GM12878 (cell line): ENCODE measurements around the gene ALOXE3. TPM values are rescaled to one million over a fixed set of nuclear protein-coding genes. Genes with fewer than 3 reads are reported as not detected.

Experiments
- BCLAF1 ChIP-seq: fragments of 450-650 bp; IDR thresholded peaks from 2 replicates; pipeline ENCODE4 v1.6.1; 2017; ENCODE audit warnings: antibody characterized with exemption, mild to moderate bottlenecking, moderate library complexity
- GABPA ChIP-seq: IDR thresholded peaks from 2 replicates; pipeline ENCODE4 v1.6.1; 2014; ENCODE audit warnings: antibody characterized with exemption, low read depth, mild to moderate bottlenecking, inconsistent platforms
- SKIL ChIP-seq: fragments of 450-650 bp; IDR thresholded peaks from 2 replicates; pipeline ENCODE4 v1.6.1; 2017; ENCODE audit warnings: mild to moderate bottlenecking, low read depth, inconsistent platforms; ENCODE audit not compliant: poor library complexity, severe bottlenecking
- SMC3 ChIP-seq: IDR thresholded peaks from 2 replicates; pipeline ENCODE4 v1.6.1; 2011; ENCODE audit warnings: low read length, improper control_type of control experiment, borderline replicate concordance
- ZBTB11 ChIP-seq: fragments of 450-650 bp; formaldehyde crosslinking; IDR thresholded peaks from 2 replicates; pipeline ENCODE4 v1.5.0; 2022; ENCODE audit warnings: mild to moderate bottlenecking, missing genetic modification characterization
- polyA plus RNA-seq, 11 experiments: library from polyadenylated mRNA; depleted of rRNA in 4 of 11; unstranded in 6 of 11; stranded (reverse) in 5 of 11; fragments of >200 nt; fragmentation: Nextera tagmentation in 4 of 11; fragmentation: Illumina TruSeq in 1 of 11; extraction: Ambion mirVana in 4 of 11; extraction: Trizol in 1 of 11; gene quantifications; 1 replicate in 1 of 11; 2 replicates in 10 of 11; pipeline versions ENCODE4 v1.2.1 to v1.2.3, GENCODE V29; 2011 to 2016; ENCODE audit warnings: inconsistent platforms in 2 of 11, missing spikeins in 2 of 11, low read depth in 1 of 11
- total RNA-seq, 4 experiments: library from RNA; depleted of rRNA in 3 of 4; stranded (reverse); fragments of >200 nt in 3 of 4; fragmentation: Illumina TruSeq in 1 of 4; extraction: Trizol in 1 of 4; gene quantifications; 2 replicates each; pipeline versions ENCODE4 v1.2.1 to v1.2.3, GENCODE V29; 2013 to 2021

Gene ALOXE3
- total and polyA plus RNA-seq, 10 of the 15 experiments (the other 5 are each of a cell fraction or from before 2014, with no cell fraction given): 0.04 TPM; not detected in 9

- TF ChIP-seq GABPA (no peak), ZBTB11 (CRISPR knock-in tag) (no peak), SMC3 (no peak), SKIL (no peak), BCLAF1 (no peak)
Measured at GRCh38 chr17:8141741-8142140, 23.4 kb upstream of the ALOXE3 start (continued).
